Pancreas (tissue), 10 donors: ENCODE results near the gene RHOV. TPM values are rescaled to one million over a fixed set of nuclear protein-coding genes. Genes with fewer than 3 reads are reported as not detected.

Experiments used
- ATAC-seq, 4 donors: fragments of 200-7000 bp; cut with Tn5 transposase; one replicate each; pipeline versions ENCODE4 v1.8.0 to v1.9.1; 2020; ENCODE audit warnings: mild to moderate bottlenecking in 4 of 4, moderate library complexity in 4 of 4
- DNase-seq, 6 donors: peaks; one replicate each; pipeline ENCODE4 v3.0.0-alpha.2; 2020
- FAIRE-seq: peaks from 2 replicates; lab custom pipeline; 2012; peaks lifted over from hg19 to GRCh38; lab: Jason Lieb, UNC
- H3K27ac ChIP-seq, 4 donors: fragments of 200-600 bp; sonication (generic); 1 replicate in 3 of 4; 2 replicates in 1 of 4; pipeline versions ENCODE4 v1.5.0 to v1.8.0; 2020
- H3K27me3 ChIP-seq, 4 donors: fragments of 200-600 bp; one replicate each; pipeline ENCODE4 v1.8.0; 2021
- H3K36me3 ChIP-seq, 3 donors: fragments of 200-600 bp; sonication (generic) in 1 of 3; one replicate each; pipeline versions ENCODE4 v1.5.0 to v1.8.0; 2020 to 2021
- H3K4me1 ChIP-seq, 3 donors: fragments of 200-600 bp; one replicate each; pipeline ENCODE4 v1.8.0; 2021
- H3K4me3 ChIP-seq, 4 donors: fragments of 200-600 bp; sonication (generic) in 2 of 4; one replicate each; pipeline versions ENCODE4 v1.5.0 to v1.8.0; 2020 to 2021
- H3K9me3 ChIP-seq, 4 donors: fragments of 200-600 bp; one replicate each; pipeline ENCODE4 v1.8.0; 2021
- WGBS, 2 donors: extraction: QIAGEN DNeasy Blood & Tissue Kit; methylation state at CpG; one replicate each; pipeline ENCODE4 v1.1.7; 2013; 5-methylcytosine and 5-hydroxymethylcytosine counted together
- intact Hi-C, 3 donors: fragments of 100-400 bp; cut with DNase I; formaldehyde crosslinking; loops; one replicate each; pipeline versions ENCODE4 v1.11.1 to v1.14.2; 2022
- polyA plus RNA-seq, 2 donors: library from polyadenylated mRNA; stranded (reverse); fragments of 200-250 nt; gene quantifications; one replicate each; pipeline ENCODE4 v1.2.3, GENCODE V29; 2013
- total RNA-seq, 6 donors: library from RNA; stranded (reverse); fragmentation: NEBNext Ultra II Directional in 4 of 6; extraction: Animal tissue kit (Norgen Biotek cat#: 25700) in 4 of 6; gene quantifications; one replicate each; pipeline versions ENCODE4 v1.2.1 to v1.2.4, GENCODE V29; 2021 to 2023
- TF ChIP-seq, protein P1 (sequence below), 4 donors: fragments of 200-600 bp; sonication (generic) in 3 of 4; IDR thresholded peaks; one replicate each; pipeline versions ENCODE4 v1.5.0 to v1.8.0; 2021; ENCODE audit warnings: antibody characterized with exemption in 4 of 4
- donor health status: healthy with polysubstance abuse.
- donor health status: DM: no; HTN: no; CAD: no; lungs with moderate emphysema.
- donor health status: DM: no; HTN: no; CAD: no.
- donor health status: control.
- donor health status: control.
- donor health status: Bipolar disorder and iron deficiency.
- donor health status: DM: yes; HTN: yes; CAD: no.
- donor health status: DM: no; HTN: no; CAD: no.
- donor health status: DM: no; HTN: no; CAD: no.
- donor health status: DM: yes; HTN: yes; CAD: no.

RHOV gene
- total and polyA plus RNA-seq, 8 donors: 3.5 to 19.8 (median 10.9) TPM

DNA sequence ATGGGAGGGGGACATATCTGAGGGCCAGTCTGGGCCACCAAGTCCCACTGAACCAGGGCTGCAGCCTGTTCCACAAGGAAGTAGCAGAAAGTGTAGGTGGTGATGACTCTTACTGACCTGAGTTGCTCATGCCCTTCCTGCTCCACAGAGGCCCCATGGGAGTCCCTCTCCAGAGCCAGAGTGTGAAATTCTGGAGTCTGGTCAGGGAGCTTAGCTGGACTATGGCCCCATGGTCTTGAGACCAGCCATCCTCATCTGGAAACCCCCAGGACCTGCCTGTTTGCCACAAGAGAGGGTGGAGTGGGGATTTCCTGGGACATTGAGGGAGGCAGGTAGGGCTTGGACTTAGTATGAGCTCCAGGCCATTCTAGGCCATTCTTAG lies 27.2 kb downstream of the RHOV start:
- TF ChIP-seq, protein P1, sequence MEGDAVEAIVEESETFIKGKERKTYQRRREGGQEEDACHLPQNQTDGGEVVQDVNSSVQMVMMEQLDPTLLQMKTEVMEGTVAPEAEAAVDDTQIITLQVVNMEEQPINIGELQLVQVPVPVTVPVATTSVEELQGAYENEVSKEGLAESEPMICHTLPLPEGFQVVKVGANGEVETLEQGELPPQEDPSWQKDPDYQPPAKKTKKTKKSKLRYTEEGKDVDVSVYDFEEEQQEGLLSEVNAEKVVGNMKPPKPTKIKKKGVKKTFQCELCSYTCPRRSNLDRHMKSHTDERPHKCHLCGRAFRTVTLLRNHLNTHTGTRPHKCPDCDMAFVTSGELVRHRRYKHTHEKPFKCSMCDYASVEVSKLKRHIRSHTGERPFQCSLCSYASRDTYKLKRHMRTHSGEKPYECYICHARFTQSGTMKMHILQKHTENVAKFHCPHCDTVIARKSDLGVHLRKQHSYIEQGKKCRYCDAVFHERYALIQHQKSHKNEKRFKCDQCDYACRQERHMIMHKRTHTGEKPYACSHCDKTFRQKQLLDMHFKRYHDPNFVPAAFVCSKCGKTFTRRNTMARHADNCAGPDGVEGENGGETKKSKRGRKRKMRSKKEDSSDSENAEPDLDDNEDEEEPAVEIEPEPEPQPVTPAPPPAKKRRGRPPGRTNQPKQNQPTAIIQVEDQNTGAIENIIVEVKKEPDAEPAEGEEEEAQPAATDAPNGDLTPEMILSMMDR (IDR thresholded peaks at IDR 0.05): no peak
- Histone ChIP-seq H3K4me3 (peak overlapping the region in 2 of 4 donors; percentile 73 to 89), H3K27me3 (no peaks in the 10 kb centered on the region), H3K9me3 (no peaks in the 10 kb centered on the region), H3K4me1 (peaks cover 0 to 25% (median 16%) of the 10 kb centered on the region in 3 donors), H3K36me3 (peaks cover 0 to 6% (median 0%) of the 10 kb centered on the region in 3 donors), H3K27ac (peak overlapping the region; percentile 60 to 94 (median 83))
- intact Hi-C loops: no loop called here
- FAIRE-seq (no peak), ATAC-seq (peak in 2 of 4 donors; percentile 3 to 14), DNase-seq (peak in 2 of 6 donors; percentile 32 to 46)

DNA sequence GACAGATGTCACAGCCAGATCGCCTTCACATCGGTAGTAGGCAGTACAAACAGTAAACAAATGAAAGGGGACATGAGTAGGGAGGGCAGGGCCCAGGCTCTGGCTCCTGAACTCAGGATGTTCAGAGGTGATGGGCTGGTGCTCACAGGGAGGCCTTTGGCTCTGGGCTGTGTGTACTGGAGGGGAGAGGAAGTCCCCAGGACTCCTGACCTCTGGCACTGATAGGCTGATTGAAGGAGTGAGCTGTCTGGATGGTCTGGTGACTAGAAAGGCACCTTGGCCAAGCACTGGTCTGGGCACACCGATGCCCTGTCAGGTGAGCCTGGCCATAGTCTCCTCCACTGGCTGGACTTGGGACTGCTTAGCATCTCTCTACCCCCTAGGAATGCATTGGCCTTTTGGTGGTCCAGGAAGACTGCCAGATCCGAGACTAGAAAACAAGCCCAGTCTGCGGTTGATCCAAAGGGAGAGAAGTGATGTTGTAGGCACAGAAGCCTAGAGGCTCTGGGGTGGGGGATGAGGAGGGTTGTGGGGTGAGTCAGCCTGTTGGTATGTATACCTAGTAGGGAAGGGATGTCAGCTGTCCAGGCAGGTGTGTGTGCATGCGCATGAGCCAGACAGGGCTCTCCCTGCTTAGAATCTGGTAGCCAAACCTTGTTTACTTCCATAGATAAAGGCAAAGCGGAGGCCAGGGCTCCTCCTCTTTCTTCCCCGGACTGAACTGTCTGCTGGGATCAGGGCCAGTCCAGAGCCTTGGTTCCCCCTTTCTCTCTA lies 28.3 kb downstream of the RHOV start:
- Histone ChIP-seq H3K36me3 (peaks cover 0 to 4% (median 0%) of the 10 kb centered on the region in 3 donors), H3K27me3 (no peaks in the 10 kb centered on the region), H3K4me3 (peak overlapping the region in 3 of 4 donors; percentile 73 to 89 (median 77)), H3K4me1 (peaks cover 0 to 25% (median 16%) of the 10 kb centered on the region in 3 donors), H3K27ac (peak overlapping the region; percentile 60 to 94 (median 83)), H3K9me3 (no peaks in the 10 kb centered on the region)
- DNase-seq: peak; percentile 66 to 88 (median 87)
- ATAC-seq: peak; percentile 77 to 88 (median 82)
- no peak for FAIRE-seq
- WGBS, 2 donors: 18 to 20% methylated on average over 8 of the region's 8 CpGs
- intact Hi-C loops: no loop called here
- TF ChIP-seq, protein P1 (IDR thresholded peaks at IDR 0.05): no peak

DNA sequence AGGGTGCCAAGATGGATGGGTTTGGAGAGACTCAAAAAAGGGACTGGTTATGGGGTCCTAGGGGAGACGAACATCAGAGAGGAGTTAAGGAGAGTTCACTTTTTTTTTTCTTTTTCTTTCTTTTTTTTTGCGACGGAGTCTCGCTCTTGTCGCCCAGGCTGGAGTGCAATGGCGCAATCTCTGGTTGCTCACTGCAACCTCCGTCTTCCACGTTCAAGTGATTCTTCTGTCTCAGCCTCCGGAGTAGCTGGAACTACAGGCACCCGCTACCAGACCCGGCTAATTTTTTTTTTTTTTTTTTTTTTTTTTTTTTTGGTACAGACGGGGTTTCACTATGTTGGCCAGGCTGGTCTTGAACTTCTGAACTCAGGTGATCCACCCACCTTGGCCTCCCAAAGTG lies 29.0 kb downstream of the RHOV start:
- no peak for ATAC-seq
- 13% methylated on average over 12 of the region's 12 CpGs for WGBS, 2 donors
- TF ChIP-seq, protein P1 (IDR thresholded peaks at IDR 0.05): no peak
- H3K27ac ChIP-seq: peak overlapping the region; percentile 77 to 94 (median 86)
- H3K27me3 ChIP-seq: no peaks in the 10 kb centered on the region
- peak overlapping the region; percentile 73 to 89 (median 77) for H3K4me3 ChIP-seq
- no peaks in the 10 kb centered on the region for H3K36me3 ChIP-seq
- H3K4me1 ChIP-seq: peaks cover 0 to 25% (median 16%) of the 10 kb centered on the region in 3 donors
- no peak for DNase-seq
- intact Hi-C loops: no loop called here
- no peaks in the 10 kb centered on the region for H3K9me3 ChIP-seq
- FAIRE-seq: no peak

DNA sequence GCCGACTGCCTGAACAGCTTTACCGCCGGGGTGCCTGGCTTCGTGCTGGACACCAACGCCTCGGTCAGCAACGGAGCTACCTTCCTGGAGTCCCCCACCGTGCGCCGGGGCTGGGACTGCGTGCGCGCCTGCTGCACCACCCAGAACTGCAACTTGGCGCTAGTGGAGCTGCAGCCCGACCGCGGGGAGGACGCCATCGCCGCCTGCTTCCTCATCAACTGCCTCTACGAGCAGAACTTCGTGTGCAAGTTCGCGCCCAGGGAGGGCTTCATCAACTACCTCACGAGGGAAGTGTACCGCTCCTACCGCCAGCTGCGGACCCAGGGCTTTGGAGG lies 29.4 kb downstream of the RHOV start:
- ATAC-seq: peak; percentile 12 to 41 (median 25)
- whole genome bisulfite sequencing, 2 donors: 0 to 1% methylated on average over 28 of the region's 28 CpGs
- Histone ChIP-seq H3K4me3 (peak overlapping the region; percentile 73 to 89 (median 77)), H3K36me3 (no peaks in the 10 kb centered on the region), H3K27ac (peak overlapping the region; percentile 77 to 94 (median 86)), H3K27me3 (no peaks in the 10 kb centered on the region), H3K4me1 (peaks cover 0 to 25% (median 16%) of the 10 kb centered on the region in 3 donors), H3K9me3 (no peaks in the 10 kb centered on the region)
- TF ChIP-seq, protein P1 (IDR thresholded peaks at IDR 0.05): no peak
- FAIRE-seq: no peak
- intact Hi-C loops: no loop called here
- DNase-seq: peak in 5 of 6 donors; percentile 45 to 85 (median 50)
